GM21390 (cell line): ENCODE results near the gene RTCA.
"Not testable (repeated sequence)": the region's sequence is repeated elsewhere in the genome, so short reads cannot be mapped to it uniquely, and the experiment has no call there.

Experiments used
- ATAC-seq: cut with Tn5 transposase; IDR thresholded peaks from one replicate; pipeline ENCODE4 v1.9.1; 2021; ENCODE audit not compliant: unreplicated experiment

Gene RTCA

DNA sequence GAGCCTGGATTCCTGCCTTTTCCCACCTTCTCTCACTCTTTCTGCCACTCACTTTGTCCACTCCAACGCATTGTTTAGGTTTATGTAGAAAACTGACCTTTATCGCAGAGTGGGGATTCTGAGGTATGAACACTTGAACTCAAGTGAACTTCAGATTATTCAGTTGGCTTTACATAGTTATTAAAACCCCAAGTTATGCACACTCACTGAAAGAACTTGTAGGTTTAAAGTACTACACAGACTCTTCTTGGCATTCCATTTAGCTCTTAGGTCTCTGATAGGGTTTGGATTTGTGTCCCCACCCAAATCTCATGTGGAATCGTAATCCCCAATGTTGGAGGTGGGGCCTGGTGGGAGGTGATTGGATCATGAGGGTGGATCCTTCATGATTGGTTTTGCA, 39.9 kb downstream of the RTCA start:
- ATAC-seq, result no peak

- no peak for ATAC-seq
These were observed 40.8 kb downstream of the RTCA start for GRCh38 chr1:100306735-100307313.

DNA sequence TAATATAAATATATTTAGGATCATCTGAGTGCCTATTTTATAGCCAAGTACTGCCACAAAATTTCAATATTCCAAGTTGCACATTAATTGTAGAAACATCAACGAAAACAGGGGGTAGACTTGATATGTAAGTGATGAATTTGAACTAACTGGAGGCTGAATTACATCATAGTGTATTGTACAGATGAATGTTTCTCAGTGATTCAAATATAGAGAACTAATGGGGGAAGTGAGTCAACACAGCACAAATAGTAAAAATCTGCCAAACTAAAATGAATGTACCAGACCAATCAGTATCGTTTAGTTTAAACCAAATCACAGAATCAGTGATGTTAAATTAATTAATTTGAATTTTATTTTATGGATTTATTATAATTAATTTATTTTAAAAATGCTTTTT, 42.8 kb downstream of the RTCA start:
- ATAC-seq, result no peak

DNA sequence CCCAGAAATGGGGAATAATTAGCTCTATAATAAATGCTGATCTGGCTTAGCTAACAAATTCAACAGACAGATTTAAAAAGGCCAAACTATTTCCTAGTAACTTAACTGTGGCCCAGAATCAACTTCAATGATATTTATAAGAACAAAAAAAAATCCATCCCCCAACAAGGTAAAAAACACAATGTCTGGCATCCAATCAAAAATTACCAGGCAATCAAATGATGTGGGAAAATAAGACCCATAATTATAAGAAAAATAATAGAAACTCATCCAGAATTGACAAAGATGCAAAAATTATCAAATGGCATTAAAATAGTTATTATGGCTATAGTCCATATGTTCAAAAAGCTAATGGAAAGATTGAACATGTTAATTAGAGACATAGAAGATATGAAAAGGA, 43.8 kb downstream of the RTCA start:
- ATAC-seq, result no peak

- ATAC-seq, result no peak
These were observed 47.4 kb downstream of the RTCA start for GRCh38 chr1:100313382-100313781.

GRCh38 chr1:100316622-100317021, 50.6 kb downstream of the RTCA start:
- ATAC-seq, result no peak

DNA sequence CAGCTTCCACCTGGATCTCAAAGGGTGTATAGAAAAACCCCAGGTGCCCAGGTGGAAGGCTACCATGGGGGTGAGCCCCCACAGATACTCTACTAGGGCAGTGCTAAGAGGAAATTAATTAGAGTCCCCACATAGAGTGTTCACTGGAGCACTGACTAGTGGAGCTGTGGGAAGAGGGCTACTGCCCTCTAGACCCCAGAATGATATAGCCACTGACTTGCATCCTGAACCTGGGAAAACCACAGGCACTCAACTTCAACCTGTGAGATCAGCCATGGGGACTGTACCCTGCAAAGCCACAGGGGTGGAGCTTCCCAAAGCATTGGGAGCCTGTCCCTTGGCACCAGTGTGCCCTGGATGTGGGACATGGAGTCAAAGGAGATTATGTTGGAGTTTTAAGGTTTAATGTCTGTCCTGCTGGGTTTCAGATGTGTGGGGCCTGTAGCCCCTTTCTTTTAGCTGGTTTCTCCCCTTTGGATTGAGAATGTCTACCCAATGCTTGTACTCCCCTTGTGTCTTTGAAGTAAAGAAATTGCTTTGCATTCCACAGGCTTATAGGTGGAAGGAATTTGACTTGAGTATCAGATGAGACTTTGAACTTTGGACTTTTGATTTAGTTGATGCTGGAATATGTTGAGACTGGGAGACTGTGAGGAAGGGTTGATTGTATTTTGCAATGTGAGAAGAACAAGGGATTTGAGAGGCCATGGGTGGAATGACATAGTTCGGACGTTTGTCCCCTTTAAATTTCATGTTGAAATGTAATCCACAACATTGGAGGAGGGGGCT, 54.5 kb downstream of the RTCA start:
- ATAC-seq, result no peak

DNA sequence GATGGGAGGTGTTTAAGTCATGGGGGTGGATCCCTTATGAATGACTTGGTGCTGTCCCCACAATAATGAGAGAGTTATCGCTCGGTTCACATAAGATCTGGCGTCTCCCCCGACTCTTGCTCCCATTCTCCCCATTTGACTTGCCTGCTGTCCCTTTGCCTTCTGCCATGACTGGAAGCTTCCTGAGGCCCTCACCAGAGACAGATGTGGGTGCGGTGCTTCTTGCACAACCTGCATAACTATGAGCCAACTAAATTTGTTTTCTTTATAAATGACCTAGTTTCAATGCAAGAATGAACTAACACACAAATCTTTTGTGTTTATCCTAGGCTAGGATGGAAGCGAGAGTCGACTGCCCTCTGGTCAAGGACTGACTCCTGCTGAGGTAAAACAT, 55.1 kb downstream of the RTCA start:
- no peak for ATAC-seq

GRCh38 chr1:100321506-100321905, 55.5 kb downstream of the RTCA start:
- no peak for ATAC-seq

GRCh38 chr1:100322436-100323211, 56.6 kb downstream of the RTCA start:
- ATAC-seq, result no peak

GRCh38 chr1:100323419-100324106, 57.5 kb downstream of the RTCA start:
- no peak for ATAC-seq

- no peak for ATAC-seq
These were observed 59.7 kb downstream of the RTCA start for GRCh38 chr1:100325415-100326324.

DNA sequence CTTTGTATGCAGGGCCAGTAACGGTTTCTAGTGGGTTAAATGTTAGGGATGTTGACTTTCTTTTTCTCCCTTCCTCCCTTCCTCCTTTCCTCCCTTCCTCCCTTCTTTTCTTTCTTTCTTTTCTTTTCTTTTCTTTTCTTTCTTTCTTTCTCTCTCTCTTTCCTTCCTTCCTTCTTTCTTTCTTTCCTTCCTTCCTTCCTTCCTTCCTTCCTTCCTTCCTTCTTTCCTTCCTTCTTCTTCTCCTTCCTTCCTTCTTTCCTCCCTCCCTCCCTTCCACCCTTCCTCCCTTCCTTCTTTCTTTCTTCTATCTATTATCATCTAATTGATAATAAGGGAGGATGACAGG, 60.3 kb downstream of the RTCA start:
- not testable (repeated sequence) for ATAC-seq

DNA sequence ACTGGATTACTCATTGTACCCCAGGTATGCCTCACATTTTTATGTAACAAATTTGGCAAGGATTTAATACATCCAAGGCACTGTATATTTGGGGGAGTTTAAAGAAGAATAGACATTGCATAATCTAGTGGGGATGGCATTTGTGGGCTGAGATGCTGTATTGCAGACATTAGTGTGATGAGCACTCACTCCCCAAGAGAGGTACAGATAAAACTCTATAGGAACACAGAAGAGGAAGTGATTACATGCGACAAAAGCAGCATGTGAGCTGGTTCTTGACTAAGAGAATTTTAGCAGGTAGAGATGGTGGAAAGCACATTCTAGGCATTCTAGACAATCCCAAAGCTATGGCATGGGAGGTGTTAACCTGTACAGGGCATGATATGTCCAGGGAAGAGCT, 62.1 kb downstream of the RTCA start:
- ATAC-seq, result no peak

GRCh38 chr1:100331146-100331545, 65.1 kb downstream of the RTCA start:
- ATAC-seq, result not testable (repeated sequence)

DNA sequence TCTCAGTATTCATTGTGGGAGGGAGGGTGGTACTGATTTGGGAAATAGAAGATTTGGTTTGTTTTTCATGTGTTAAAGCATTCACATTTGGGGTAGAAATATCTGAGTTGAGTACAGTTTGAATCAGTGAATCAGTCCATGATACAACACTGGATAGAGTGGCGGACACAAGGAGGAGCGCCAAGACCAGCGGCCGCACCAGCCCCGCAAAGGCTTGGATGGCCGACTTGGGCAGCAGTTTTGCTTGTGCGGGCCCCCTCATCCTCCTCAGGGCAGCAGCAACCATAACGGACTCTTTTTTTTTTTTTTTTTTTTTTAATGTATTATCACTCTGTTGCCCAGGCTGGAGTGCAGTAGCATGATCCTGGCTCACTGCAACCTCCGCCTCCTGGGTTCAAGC, 66.3 kb downstream of the RTCA start:
- ATAC-seq, result no peak

DNA sequence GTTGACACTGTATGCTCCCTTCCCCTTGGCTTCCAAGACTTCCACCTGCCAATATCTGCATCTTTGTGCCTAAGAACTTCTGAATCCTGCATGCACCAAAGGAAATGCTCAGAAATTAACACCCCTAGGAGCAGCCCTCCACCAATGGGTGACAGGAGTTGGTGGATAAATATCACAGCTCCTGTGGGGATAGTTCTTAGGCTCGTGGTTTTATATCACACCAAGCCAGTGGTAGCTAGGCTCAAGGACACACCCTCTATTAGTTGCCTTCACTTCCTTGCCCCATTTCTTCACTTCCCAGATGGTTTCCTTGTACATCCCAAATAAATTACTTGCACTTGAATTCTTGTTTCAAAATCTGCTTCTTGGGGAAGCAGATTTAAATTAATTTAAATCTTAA, 69.4 kb downstream of the RTCA start:
- no peak for ATAC-seq

DNA sequence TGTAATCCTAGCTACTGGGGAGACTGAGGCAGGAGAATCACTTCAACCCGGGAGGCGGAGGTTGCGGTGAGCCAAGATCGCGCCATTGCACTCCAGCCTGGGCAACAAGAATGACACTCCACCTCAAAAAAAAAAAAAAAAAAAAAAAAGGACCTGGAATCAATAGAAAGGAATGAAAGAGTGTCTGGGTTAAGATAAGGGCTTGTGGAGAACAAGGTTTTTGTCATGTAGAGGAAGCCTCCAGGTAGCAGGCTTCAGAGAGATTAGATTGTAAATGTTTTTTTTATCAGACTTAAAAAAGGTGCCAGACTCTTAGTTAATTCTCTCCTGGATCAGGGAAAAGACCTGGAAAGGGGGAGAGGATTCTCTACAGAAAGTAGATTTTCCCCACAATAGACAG, 71.9 kb downstream of the RTCA start:
- ATAC-seq, result not testable (repeated sequence)

DNA sequence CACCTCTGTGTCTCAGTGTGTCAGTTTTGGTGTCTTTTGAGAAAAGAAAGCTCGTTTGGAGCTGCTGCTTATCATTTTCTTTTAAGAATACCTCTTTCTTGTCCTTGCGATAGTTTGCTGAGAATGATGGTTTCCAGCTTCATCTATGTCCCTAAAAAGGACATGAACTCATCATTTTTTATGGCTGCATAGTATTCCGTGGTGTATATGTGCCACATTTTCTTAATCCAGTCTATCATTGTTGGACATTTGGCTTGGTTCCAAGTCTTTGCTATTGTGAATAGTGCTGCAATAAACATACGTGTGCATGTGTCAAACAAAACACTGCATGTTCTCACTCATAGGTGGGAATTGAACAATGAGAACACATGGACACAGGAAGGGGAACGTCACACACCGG, 73.7 kb downstream of the RTCA start:
- not testable (repeated sequence) for ATAC-seq

GRCh38 chr1:100340494-100340893, 74.5 kb downstream of the RTCA start:
- ATAC-seq, result no peak

- no peak for ATAC-seq
These were observed 76.3 kb downstream of the RTCA start for GRCh38 chr1:100342348-100342747.
